HepG2 (cell line): ENCODE data around the gene CFAP97. TPM values are rescaled to one million over a fixed set of nuclear protein-coding genes. Genes with fewer than 3 reads are reported as not detected.

Experiments used
- ARNT2 ChIP-seq: sonication (generic); formaldehyde crosslinking; IDR thresholded peaks from 2 replicates; pipeline ENCODE4 v1.8.0; 2022; ENCODE audit warnings: mild to moderate bottlenecking, low read depth, missing genetic modification reagents, moderate library complexity
- ATF6 ChIP-seq: sonication (generic); formaldehyde crosslinking; conservative IDR thresholded peaks from 2 replicates; pipeline ENCODE4 v1.4.0; 2020; ENCODE audit warnings: missing genetic modification reagents
- CCAR2 ChIP-seq: fragments of 200-400 bp; formaldehyde crosslinking; optimal IDR thresholded peaks from 2 replicates; pipeline ENCODE3; 2018; ENCODE audit warnings: low read depth, mild to moderate bottlenecking, low read length, moderate library complexity
- DNMT3B ChIP-seq: conservative IDR thresholded peaks from 2 replicates; pipeline ENCODE4 v1.6.1; 2016; ENCODE audit warnings: missing biosample characterization, control low read depth
- GATAD1 ChIP-seq: IDR thresholded peaks from 2 replicates; pipeline ENCODE4 v1.6.1; 2016; ENCODE audit warnings: missing genetic modification reagents, missing compliant biosample characterization
- HIVEP1 ChIP-seq: sonication (generic); formaldehyde crosslinking; IDR thresholded peaks from 2 replicates; pipeline ENCODE4 v1.4.0; 2020; ENCODE audit warnings: mild to moderate bottlenecking, missing genetic modification reagents
- MAFG ChIP-seq: sonication (generic); formaldehyde crosslinking; IDR thresholded peaks from 2 replicates; pipeline ENCODE4 v1.5.1; 2020; ENCODE audit warnings: mild to moderate bottlenecking, missing genetic modification reagents
- MBNL3 ChIP-seq: fragments of 250-450 bp; sonication (Bioruptor Pico); conservative IDR thresholded peaks from 2 replicates; pipeline ENCODE4 v1.8.0; 2022; ENCODE audit warnings: mild to moderate bottlenecking, inconsistent platforms
- NFATC3 ChIP-seq: sonication (generic); formaldehyde crosslinking; IDR thresholded peaks from 2 replicates; pipeline ENCODE4 v1.5.1; 2020; ENCODE audit warnings: mild to moderate bottlenecking, missing genetic modification reagents
- PLSCR1 ChIP-seq: sonication (generic); formaldehyde crosslinking; IDR thresholded peaks from 2 replicates; pipeline ENCODE4 v1.5.0; 2020; ENCODE audit warnings: missing genetic modification reagents, mild to moderate bottlenecking, borderline replicate concordance
- RBFOX2 ChIP-seq: fragments of 200-400 bp; formaldehyde crosslinking; IDR thresholded peaks from 2 replicates; pipeline ENCODE4 v1.6.1; 2017; ENCODE audit warnings: low read depth, mild to moderate bottlenecking, low read length
- SALL2 ChIP-seq: sonication (generic); formaldehyde crosslinking; IDR thresholded peaks from 2 replicates; pipeline ENCODE4 v1.8.1; 2023; ENCODE audit warnings: mild to moderate bottlenecking, missing genetic modification reagents, inconsistent platforms
- ZFP62 ChIP-seq: sonication (generic); formaldehyde crosslinking; IDR thresholded peaks from 2 replicates; pipeline ENCODE4 v1.4.0; 2020; ENCODE audit warnings: missing genetic modification reagents
- ZNF260 ChIP-seq: sonication (generic); formaldehyde crosslinking; IDR thresholded peaks from 2 replicates; pipeline ENCODE4 v1.4.0; 2020; ENCODE audit warnings: missing genetic modification reagents, low read depth, mild to moderate bottlenecking, borderline replicate concordance
- ZNF44 ChIP-seq: sonication (generic); formaldehyde crosslinking; IDR thresholded peaks from 2 replicates; pipeline ENCODE4 v1.5.1; 2020; ENCODE audit warnings: mild to moderate bottlenecking, missing genetic modification reagents
- ZNF549 ChIP-seq: sonication (generic); formaldehyde crosslinking; IDR thresholded peaks from 2 replicates; pipeline ENCODE4 v1.5.0; 2020; ENCODE audit warnings: missing genetic modification reagents
- ZNF552 ChIP-seq: sonication (generic); formaldehyde crosslinking; IDR thresholded peaks from 2 replicates; pipeline ENCODE4 v1.9.0; 2022; ENCODE audit warnings: missing genetic modification reagents, mild to moderate bottlenecking, borderline replicate concordance
- ZNF687 ChIP-seq: sonication (generic); formaldehyde crosslinking; IDR thresholded peaks from 2 replicates; pipeline ENCODE4 v1.5.1; 2020; ENCODE audit warnings: mild to moderate bottlenecking, missing genetic modification reagents, moderate library complexity
- ZNF7 ChIP-seq: IDR thresholded peaks from 2 replicates; pipeline ENCODE4 v1.6.1; 2016; ENCODE audit warnings: missing biosample characterization, missing genetic modification reagents
- ZNF746 ChIP-seq: sonication (generic); formaldehyde crosslinking; IDR thresholded peaks from 2 replicates; pipeline ENCODE4 v1.8.0; 2022; ENCODE audit warnings: mild to moderate bottlenecking, missing genetic modification reagents
- polyA plus RNA-seq, 8 experiments: library from polyadenylated mRNA; depleted of rRNA in 3 of 8; stranded (reverse) in 7 of 8; unstranded in 1 of 8; fragments of >200 nt; fragmentation: Illumina TruSeq in 4 of 8; extraction: Trizol in 4 of 8; gene quantifications; 2 replicates each; pipeline versions ENCODE4 v1.2.1 to v1.2.3, GENCODE V29; 2011 to 2016; ENCODE audit warnings: low read depth in 4 of 8, missing spikeins in 1 of 8, mixed read lengths in 1 of 8; ENCODE audit not compliant: insufficient read depth in 1 of 8
- total RNA-seq, 5 experiments: library from RNA; depleted of rRNA; stranded (reverse); fragments of >200 nt; fragmentation: Illumina TruSeq; extraction: Trizol; gene quantifications; 2 replicates each; pipeline ENCODE4 v1.2.3, GENCODE V29; 2016; ENCODE audit warnings: low read depth in 1 of 5

CFAP97 gene
- total and polyA plus RNA-seq, 2 of the 13 experiments (the other 11 are each of a cell fraction or from before 2014, with no cell fraction given) = 32.1 to 44.4 TPM

GRCh38 chr4:185203486-185204237, at the start of gene CFAP97 (continued):
- TF ChIP-seq PLSCR1 (CRISPR knock-in tag) = no peak
- TF ChIP-seq ZNF260 (CRISPR knock-in tag) = no peak
- TF ChIP-seq ZNF746 (CRISPR knock-in tag) = 0 out of 2 replicates have a peak, but pooled peaks have one; percentile 5
- peak; percentile 83 for TF ChIP-seq SALL2 (CRISPR knock-in tag)
- TF ChIP-seq HIVEP1 (CRISPR knock-in tag) = no peak
- TF ChIP-seq NFATC3 = no peak
- no peak for TF ChIP-seq ZNF549 (CRISPR knock-in tag)
- TF ChIP-seq ZNF7 (CRISPR knock-in tag) = no peak
- no peak for TF ChIP-seq ZFP62 (CRISPR knock-in tag)
- peak; percentile 95 for TF ChIP-seq RBFOX2
- TF ChIP-seq GATAD1 (CRISPR knock-in tag) = no peak
- no peak for TF ChIP-seq ZNF44 (CRISPR knock-in tag)
- no peak for TF ChIP-seq ZNF552 (CRISPR knock-in tag)
- TF ChIP-seq ARNT2 (CRISPR knock-in tag) = peak; percentile 92
- peak; percentile 84 for TF ChIP-seq ZNF687
- TF ChIP-seq MAFG = no peak
- no peak for TF ChIP-seq ATF6 (CRISPR knock-in tag)
- no peak for TF ChIP-seq DNMT3B (CRISPR knock-in tag)
- TF ChIP-seq CCAR2 = no peak
- no peak for TF ChIP-seq MBNL3 (CRISPR knock-in tag)
